NCI-H2227 (cell line): ENCODE results near the gene UHRF2.
"Not testable (repeated sequence)": the region's sequence is repeated elsewhere in the genome, so short reads cannot be mapped to it uniquely, and the experiment has no call there.

Experiments
- DNase-seq: peaks from one replicate; lab custom pipeline; 2025; ENCODE audit not compliant: unreplicated experiment; lab: John Stamatoyannopoulos, UW

UHRF2 gene

GRCh38 chr9:6484210-6484609, 71.2 kb downstream of the UHRF2 start:
- DNase-seq, result no peak

DNA sequence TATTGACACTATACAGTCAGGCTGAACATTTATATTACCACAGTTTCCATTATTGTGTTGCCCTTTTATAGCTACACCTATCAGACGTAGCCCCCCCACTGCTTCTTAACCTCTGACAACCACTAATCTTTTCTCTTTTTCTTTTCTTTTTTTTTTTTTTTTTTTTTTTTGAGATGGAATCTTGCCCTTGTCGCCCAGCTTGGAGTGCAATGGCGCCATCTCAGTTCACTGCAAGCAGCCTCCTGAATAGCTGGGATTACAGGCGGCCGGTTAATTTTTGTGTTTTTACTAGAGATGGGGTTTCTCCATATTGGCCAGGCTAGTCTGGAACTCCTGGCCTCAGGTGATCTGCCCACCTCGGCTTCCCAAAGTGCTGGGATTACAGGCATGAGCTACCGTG, 75.4 kb downstream of the UHRF2 start:
- DNase-seq, result no peak

DNA sequence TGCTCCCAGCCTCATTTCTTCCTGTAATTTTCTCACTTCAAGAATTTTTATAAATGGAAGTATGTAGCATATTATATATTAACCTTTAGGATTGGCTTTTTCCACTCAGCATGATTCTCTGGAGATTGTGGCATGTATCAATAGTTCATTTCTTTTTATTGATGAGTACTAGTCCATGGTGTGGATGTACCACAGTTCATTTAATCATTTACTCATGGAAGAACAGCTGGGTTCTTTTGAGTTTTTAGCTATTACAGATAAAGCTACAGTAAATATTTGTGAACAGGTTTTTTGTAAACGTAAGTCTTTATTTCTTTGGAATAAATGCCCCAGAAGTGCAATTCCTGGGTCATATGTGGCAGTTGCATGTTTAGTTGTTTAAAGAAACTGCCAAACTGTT, 76.1 kb downstream of the UHRF2 start:
- DNase-seq, result no peak

- no peak for DNase-seq
These were observed 77.9 kb downstream of the UHRF2 start for GRCh38 chr9:6490863-6491262.

DNA sequence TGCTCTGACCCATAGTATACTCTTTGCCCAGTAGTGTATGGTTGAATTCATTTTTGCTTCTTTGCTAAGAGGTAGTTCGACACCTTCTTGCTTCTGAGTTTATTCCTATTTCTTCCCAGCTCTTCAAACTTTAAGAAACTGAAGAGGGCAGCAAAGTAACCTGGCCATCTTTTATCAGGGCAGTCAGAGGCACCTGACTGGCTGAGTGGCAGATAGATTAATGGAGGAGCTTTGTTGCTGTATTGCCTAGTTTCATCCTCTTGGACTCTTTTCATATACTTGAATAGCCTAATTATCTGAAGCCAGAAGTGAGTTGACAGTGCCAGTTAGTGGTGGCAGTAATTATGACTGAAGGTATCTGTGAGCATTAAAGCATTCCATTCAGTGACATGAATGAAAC, 82.5 kb downstream of the UHRF2 start:
- no peak for DNase-seq

- DNase-seq, result no peak
These were observed 86.0 kb downstream of the UHRF2 start for GRCh38 chr9:6498982-6499381.

- no peak for DNase-seq
These were observed 88.7 kb downstream of the UHRF2 start for GRCh38 chr9:6501526-6502210.

DNA sequence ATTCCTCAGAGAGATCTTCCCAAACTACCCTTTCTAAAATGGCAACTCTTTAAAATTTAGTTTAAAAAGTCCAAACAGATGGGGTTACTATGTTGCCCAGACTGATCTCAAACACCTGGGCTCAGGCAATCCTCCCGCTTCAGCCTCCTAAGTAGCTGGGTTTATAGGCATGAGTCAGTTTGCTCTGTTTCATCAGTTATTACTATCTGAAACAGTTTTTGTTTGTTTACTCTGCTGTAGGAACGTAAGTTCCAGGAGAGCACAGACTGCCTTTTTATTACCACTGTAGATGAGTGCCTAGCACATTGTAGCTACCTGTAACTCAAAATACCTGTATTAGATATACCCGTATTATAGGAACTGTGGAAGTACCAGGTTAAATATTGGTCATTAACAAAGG, 89.4 kb downstream of the UHRF2 start:
- DNase-seq, result no peak

GRCh38 chr9:6506571-6506970, 93.6 kb downstream of the UHRF2 start:
- DNase-seq, result no peak

- no peak for DNase-seq
These were observed 99.2 kb downstream of the UHRF2 start for GRCh38 chr9:6512085-6512657.

DNA sequence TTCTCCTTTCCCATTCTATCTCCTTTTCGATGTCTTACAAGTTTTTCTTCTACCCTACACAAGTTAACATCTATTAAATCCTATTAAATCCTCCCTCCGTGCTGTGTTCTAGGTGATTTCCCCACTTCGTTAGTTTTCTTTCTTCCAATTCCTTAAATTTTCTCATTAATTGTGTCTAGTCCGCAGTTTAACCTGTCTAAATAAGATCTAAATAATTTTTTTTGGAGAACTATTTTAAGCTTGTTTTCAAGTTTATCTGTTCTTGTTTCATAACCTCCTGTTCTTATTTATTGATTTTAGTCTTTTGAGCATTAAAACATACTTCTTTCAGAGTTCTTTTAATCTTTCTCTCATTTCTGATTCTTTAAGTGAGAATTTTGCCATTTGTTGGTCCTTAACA, 109.3 kb downstream of the UHRF2 start:
- DNase-seq, result no peak

- no peak for DNase-seq
These were observed 112.5 kb downstream of the UHRF2 start for GRCh38 chr9:6525326-6526045.

DNA sequence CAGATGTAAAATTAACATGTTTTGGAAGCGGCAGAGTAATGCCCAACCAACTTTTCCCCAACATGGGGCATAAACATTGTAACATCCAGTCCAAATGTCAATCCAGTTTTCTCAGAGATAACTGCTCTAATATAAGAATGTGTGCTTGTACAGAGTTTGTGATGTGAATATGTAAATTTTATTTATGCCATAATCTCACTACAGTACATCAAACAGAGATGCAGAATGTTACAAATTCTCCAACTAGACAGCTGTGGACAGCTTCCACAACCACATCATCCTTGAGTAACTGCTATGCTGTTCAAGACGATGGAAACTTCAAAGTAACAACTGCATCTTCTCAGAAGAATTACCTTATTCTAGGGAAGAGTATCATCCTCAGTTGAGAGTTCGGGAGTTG, 122.6 kb downstream of the UHRF2 start:
- DNase-seq, result no peak

DNA sequence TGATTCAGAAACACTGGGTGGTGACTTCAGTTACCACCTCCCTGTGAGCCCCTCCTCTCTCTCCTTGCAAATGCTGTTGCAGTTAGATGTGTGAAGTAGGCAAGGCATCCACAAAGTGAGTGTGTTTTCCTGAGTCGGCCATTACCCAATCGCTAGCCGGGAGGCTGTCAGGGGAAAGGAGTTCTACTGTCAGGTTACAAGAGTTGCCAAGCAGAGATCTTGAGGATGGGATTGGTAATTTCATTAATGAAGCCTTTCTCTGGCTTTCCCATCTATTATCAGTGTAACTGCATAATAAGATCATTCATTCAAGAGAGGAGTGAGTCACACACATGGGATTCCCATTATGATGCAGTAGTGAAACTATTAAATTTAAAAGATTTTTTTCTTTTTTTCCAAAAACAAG, 125.7 kb downstream of the UHRF2 start:
- no peak for DNase-seq

GRCh38 chr9:6542617-6543016, 129.6 kb downstream of the UHRF2 start:
- DNase-seq, result not testable (repeated sequence)

DNA sequence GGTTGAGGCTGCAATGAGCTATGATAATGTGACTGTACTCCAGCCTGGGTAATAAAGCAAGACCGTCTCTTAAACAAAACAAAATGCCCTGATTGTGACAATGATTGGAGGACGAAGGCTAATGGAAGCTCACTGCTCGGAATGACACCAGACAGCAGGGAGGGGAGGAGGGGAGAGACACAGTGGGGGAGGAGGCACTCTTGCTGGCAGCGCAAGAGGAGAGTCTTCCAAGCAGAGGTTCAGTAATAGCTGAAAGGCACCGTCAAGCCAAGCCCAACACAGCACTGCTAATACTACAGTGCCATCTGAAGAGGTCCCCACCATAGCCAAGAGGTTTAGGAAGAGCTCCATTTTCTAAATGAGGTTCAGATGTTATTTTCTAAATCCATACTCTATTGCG, 130.2 kb downstream of the UHRF2 start:
- peak; percentile 40 for DNase-seq

- no peak for DNase-seq
These were observed 132.2 kb downstream of the UHRF2 start for GRCh38 chr9:6545017-6545691.

GRCh38 chr9:6549106-6549800, 136.3 kb downstream of the UHRF2 start:
- peak; percentile 54 for DNase-seq

- DNase-seq, result peak; percentile 31
These were observed 138.1 kb downstream of the UHRF2 start for GRCh38 chr9:6551136-6551535.

GRCh38 chr9:6552033-6552432, 139.0 kb downstream of the UHRF2 start:
- no peak for DNase-seq

DNA sequence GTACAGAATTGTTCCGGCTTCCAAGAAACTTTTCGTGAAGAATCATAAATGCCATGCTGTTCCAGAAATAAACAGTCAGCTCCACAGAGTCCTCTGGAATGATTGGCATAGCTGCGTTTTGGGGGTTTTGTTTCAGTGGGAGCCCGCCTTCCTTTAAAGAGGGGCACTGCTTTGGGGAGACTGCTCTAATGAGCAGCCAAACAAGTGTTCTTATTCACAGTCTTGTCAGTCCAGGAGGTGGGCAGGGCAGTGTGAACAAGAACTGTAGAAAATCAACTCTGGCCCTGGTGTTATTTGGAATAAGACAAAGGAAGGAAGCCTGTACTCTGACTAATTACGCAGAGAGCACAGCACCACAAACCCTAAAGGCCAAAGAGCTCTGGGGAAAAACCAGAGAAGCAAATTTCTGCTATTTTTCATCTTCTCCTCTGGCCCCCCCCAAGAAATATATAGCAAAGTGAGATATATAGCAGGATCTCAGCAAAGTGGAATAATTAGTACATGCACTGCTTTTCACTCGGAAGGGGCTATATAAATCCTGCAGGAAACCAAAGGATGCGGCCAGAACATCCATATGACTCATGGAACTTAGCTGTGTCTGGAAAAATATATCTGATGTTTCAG, 139.6 kb downstream of the UHRF2 start:
- no peak for DNase-seq
